Mesendoderm (in vitro differentiated cells): ENCODE results near the gene UBE2G1.
"Not testable (repeated sequence)": the region's sequence is repeated elsewhere in the genome, so short reads cannot be mapped to it uniquely, and the experiment has no call there.

Experiments
- DNase-seq: peaks from one replicate; pipeline ENCODE4 v3.0.0; 2013
- H2AK5ac ChIP-seq: 2 replicates; pipeline ENCODE4 v1.6.1; 2013; ENCODE audit warnings: low read length, inconsistent platforms
- H2BK120ac ChIP-seq: 2 replicates; pipeline ENCODE4 v1.6.1; 2013; ENCODE audit warnings: low read depth, mild to moderate bottlenecking, low read length, moderate library complexity, mixed read lengths
- H2BK15ac ChIP-seq: replicated peaks from 2 replicates; pipeline ENCODE4 v1.6.1; 2013; ENCODE audit warnings: low read depth, mild to moderate bottlenecking, moderate library complexity
- H2BK5ac ChIP-seq: 2 replicates; pipeline ENCODE4 v1.6.1; 2013; ENCODE audit warnings: low read length, inconsistent platforms
- H3K18ac ChIP-seq: 2 replicates; pipeline ENCODE4 v1.6.1; 2013; ENCODE audit warnings: mild to moderate bottlenecking, low read length, mixed read lengths
- H3K23ac ChIP-seq: one replicate; pipeline ENCODE4 v1.6.1; 2013; ENCODE audit warnings: low read length
- H3K27ac ChIP-seq: 2 replicates; pipeline ENCODE4 v1.5.1; 2013; ENCODE audit warnings: low read depth, mild to moderate bottlenecking, inconsistent platforms, low read length, moderate library complexity
- H3K27me3 ChIP-seq: 2 replicates; pipeline ENCODE4 v1.6.1; 2013; ENCODE audit warnings: low read length, control low read depth, mild to moderate bottlenecking, inconsistent platforms; ENCODE audit not compliant: insufficient read depth, poor library complexity
- H3K36me3 ChIP-seq: 2 replicates; pipeline ENCODE4 v1.6.1; 2013; ENCODE audit warnings: low read length, inconsistent platforms; ENCODE audit not compliant: control insufficient read depth, insufficient read depth
- H3K4ac ChIP-seq: one replicate; pipeline ENCODE4 v1.6.1; 2013; ENCODE audit warnings: low read depth, mild to moderate bottlenecking, low read length, moderate library complexity
- H3K4me1 ChIP-seq: 2 replicates; pipeline ENCODE4 v1.6.1; 2013; ENCODE audit warnings: low read depth, low read length, inconsistent platforms; ENCODE audit not compliant: control insufficient read depth
- H3K4me2 ChIP-seq: 2 replicates; pipeline ENCODE4 v1.6.1; 2013; ENCODE audit warnings: low read length
- H3K4me3 ChIP-seq: 2 replicates; pipeline ENCODE4 v1.5.1; 2013; ENCODE audit warnings: mild to moderate bottlenecking, low read length
- H3K56ac ChIP-seq: one replicate; pipeline ENCODE4 v1.6.1; 2013; ENCODE audit warnings: low read length
- H3K79me1 ChIP-seq: 2 replicates; pipeline ENCODE4 v1.6.1; 2013; ENCODE audit warnings: low read length, inconsistent platforms
- H3K79me2 ChIP-seq: 2 replicates; pipeline ENCODE4 v1.6.1; 2013; ENCODE audit warnings: mild to moderate bottlenecking, low read length; ENCODE audit not compliant: control insufficient read depth, insufficient read depth
- H3K9ac ChIP-seq: 2 replicates; pipeline ENCODE4 v1.6.1; 2013; ENCODE audit warnings: low read length, inconsistent platforms
- H4K5ac ChIP-seq: one replicate; pipeline ENCODE4 v1.6.1; 2013; ENCODE audit warnings: low read length
- H4K8ac ChIP-seq: one replicate; pipeline ENCODE4 v1.6.1; 2013; ENCODE audit warnings: low read depth, mild to moderate bottlenecking, control low read depth, low read length, moderate library complexity
- WGBS: extraction: QIAGEN DNeasy Blood & Tissue Kit; methylation state at CpG from one replicate; pipeline ENCODE4 v1.1.7; 2013; ENCODE audit warnings: low lambda C conversion rate, missing lambda C conversion rate; ENCODE audit not compliant: insufficient coverage; ENCODE audit errors: extremely low coverage; 5-methylcytosine and 5-hydroxymethylcytosine counted together

The UBE2G1 gene

DNA sequence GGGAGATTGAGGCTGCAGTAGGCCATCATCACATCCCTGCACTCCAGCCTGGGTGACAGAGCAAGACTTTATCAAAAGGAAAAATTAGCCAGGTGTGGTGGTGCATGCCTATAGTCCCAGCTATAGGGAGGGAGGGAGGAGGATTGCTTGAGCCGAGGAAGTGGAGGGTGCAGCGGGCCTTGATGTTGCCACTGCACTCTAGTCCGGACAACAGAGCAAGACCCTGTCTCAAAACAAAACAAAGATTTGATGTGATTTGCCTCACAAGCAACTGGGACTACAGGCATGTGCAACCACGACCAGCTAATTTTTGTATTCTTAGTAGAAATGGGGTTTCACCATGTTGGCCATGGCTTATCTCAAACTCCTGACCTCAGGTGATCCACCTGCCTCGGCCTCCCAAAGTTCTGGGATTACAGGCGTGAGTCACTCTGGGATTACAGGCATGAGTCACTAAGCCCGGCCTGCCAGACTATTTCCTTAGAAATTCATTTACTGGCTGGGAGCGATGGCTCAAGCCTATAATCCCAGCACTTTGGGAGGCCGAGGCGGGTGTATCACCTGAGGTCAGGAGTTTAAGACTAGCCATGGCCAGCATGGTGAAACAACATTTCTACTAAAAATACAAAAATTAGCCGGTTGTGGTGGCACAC lies 11.5 kb downstream of the UBE2G1 start:
- Histone ChIP-seq H3K23ac (no peak overlapping the region), H2BK120ac (no peak overlapping the region), H4K8ac (no peak overlapping the region), H3K9ac (no peak overlapping the region), H3K4me3 (no peak overlapping the region), H3K27ac (no peak overlapping the region), H3K27me3 (no peaks in the 10 kb centered on the region), H2AK5ac (no peak overlapping the region), H3K4me2 (no peak overlapping the region), H2BK5ac (no peak overlapping the region), H3K79me2 (peaks cover 68% of the 10 kb centered on the region), H3K56ac (no peak overlapping the region), H3K79me1 (peaks cover 5% of the 10 kb centered on the region), H3K4ac (no peak overlapping the region), H3K4me1 (no peaks in the 10 kb centered on the region), H4K5ac (no peak overlapping the region), H2BK15ac (no peak overlapping the region), H3K36me3 (no peaks in the 10 kb centered on the region), H3K18ac (no peak overlapping the region)
- WGBS, result no CpG with 5 or more reads among the region's 11 CpGs
- peak; percentile 43 for DNase-seq

DNA sequence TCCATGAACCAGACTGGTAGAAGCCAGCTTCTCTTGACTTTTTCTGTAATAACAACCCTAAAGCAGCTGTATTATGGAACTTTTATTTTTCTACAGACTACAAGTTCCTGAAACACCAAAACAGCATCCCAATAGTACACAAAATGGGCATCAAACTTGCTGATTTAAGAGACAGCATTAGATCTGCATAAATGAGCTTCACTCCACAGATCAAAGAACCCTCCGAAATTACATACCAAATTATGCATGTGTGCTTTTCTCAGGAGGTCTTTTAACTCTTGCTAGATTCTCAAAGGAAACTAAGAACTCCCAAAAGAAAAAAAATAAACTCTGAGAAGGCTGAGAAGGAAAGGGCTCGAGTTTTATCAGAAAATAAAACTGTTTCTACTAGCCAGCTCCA lies 12.3 kb downstream of the UBE2G1 start:
- Histone ChIP-seq H3K4ac (no peak overlapping the region), H3K4me2 (no peak overlapping the region), H2BK120ac (no peak overlapping the region), H2BK5ac (no peak overlapping the region), H3K56ac (no peak overlapping the region), H3K4me3 (no peak overlapping the region), H2AK5ac (no peak overlapping the region), H3K9ac (no peak overlapping the region), H3K4me1 (no peaks in the 10 kb centered on the region), H3K18ac (no peak overlapping the region), H4K5ac (no peak overlapping the region), H3K27me3 (no peaks in the 10 kb centered on the region), H2BK15ac (no peak overlapping the region), H3K79me1 (peaks cover 5% of the 10 kb centered on the region), H3K79me2 (peaks cover 70% of the 10 kb centered on the region), H4K8ac (no peak overlapping the region), H3K36me3 (no peaks in the 10 kb centered on the region), H3K23ac (no peak overlapping the region), H3K27ac (no peak overlapping the region)
- DNase-seq, result no peak
- WGBS, result no CpG with 5 or more reads among the region's 2 CpGs

DNA sequence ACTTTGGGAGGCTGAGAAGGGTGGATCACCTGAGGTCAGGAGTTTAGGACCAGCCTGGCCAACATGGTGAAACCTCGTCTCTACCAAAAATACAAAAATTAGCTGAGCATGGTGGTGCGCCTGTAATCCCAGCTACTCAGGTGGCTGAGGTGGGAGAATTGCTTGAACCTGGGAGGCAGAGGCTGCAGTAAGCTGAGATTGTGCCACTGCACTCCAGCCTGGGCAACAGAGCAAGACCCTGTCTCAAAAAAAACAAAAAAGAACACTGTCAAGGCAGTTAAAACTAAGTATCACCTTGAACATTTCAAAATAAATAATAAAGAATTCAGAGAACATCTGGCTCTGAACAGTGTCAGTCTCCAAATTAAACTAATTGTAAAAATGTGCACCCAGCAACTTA lies 16.3 kb downstream of the UBE2G1 start:
- H2BK15ac ChIP-seq, H4K5ac ChIP-seq, H3K27ac ChIP-seq, H3K36me3 ChIP-seq, H3K23ac ChIP-seq, H2AK5ac ChIP-seq, H3K79me1 ChIP-seq, DNase-seq, H3K9ac ChIP-seq, H3K18ac ChIP-seq, H4K8ac ChIP-seq, H2BK5ac ChIP-seq, H3K4me1 ChIP-seq, H3K4me2 ChIP-seq, H3K4me3 ChIP-seq, H3K56ac ChIP-seq, H2BK120ac ChIP-seq, H3K27me3 ChIP-seq, H3K4ac ChIP-seq: not testable (repeated sequence)
- H3K79me2 ChIP-seq, result peaks cover 70% of the 10 kb centered on the region
- no CpG with 5 or more reads among the region's 2 CpGs for WGBS

DNA sequence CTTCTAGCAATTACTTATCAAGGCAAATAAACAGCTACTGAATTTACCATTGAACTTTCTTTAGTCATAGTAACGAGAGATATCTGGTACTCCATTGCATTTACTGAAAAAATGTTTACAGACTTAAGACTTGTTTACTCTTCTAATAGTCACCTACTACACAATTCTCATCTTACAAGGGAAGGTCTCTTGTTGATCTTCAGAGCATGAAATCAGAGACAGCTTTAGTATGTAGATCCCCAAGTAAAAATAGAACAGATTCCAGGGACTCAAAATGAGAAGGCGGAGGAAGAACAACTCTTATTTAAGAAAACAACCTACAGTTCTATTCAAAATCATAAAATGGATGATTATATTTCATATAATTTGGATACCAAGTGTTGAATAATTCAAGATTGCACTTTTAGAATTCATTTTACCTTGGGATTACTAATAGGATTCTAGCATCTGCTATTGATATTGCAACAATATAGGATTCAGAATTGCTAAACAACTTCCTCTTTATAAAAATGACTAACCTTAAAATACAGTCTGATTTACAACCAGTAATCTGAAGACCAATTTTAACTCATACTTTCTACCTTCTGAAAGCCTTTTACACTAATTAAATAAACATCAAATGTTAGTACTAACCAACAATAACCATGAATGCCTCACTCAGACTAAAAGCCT lies 20.8 kb downstream of the UBE2G1 start:
- Histone ChIP-seq H3K18ac (no peak overlapping the region), H3K4me1 (peaks cover 5% of the 10 kb centered on the region), H2AK5ac (no peak overlapping the region), H3K4me3 (no peak overlapping the region), H3K56ac (no peak overlapping the region), H3K9ac (no peak overlapping the region), H3K23ac (no peak overlapping the region), H4K5ac (no peak overlapping the region), H2BK5ac (no peak overlapping the region), H4K8ac (no peak overlapping the region), H3K27me3 (no peaks in the 10 kb centered on the region), H3K4ac (no peak overlapping the region), H3K79me1 (peaks cover 13% of the 10 kb centered on the region), H2BK15ac (no peak overlapping the region), H2BK120ac (no peak overlapping the region), H3K27ac (no peak overlapping the region), H3K4me2 (no peak overlapping the region), H3K79me2 (peaks cover 70% of the 10 kb centered on the region), H3K36me3 (no peaks in the 10 kb centered on the region)
- WGBS, result no CpG with 5 or more reads among the region's 2 CpGs
- no peak for DNase-seq

DNA sequence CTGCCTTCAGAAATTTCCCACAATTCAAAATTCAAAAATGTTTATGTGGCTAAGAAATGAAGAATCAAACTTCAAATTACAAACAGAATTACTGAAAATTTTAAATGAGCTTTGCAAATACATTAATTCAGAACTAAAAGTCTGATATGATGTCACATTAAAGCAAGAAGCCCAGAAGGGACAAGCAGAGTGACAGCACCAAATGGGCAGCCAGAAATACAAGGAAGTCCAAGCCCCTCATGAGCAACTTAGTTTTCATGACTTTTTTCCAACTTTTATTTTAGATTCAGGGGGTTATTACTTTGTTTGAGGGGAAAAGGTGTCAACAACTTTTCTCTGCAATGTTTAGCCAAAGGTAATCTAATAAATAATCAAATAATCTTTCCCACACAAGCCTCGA lies 21.5 kb downstream of the UBE2G1 start:
- no peaks in the 10 kb centered on the region for H3K27me3 ChIP-seq
- H2BK120ac ChIP-seq, result no peak overlapping the region
- H3K4ac ChIP-seq, result no peak overlapping the region
- no peak overlapping the region for H3K18ac ChIP-seq
- no peak overlapping the region for H3K27ac ChIP-seq
- H3K79me2 ChIP-seq, result peaks cover 72% of the 10 kb centered on the region
- no peak overlapping the region for H4K5ac ChIP-seq
- peaks cover 5% of the 10 kb centered on the region for H3K4me1 ChIP-seq
- no peak overlapping the region for H2BK15ac ChIP-seq
- no peak overlapping the region for H3K56ac ChIP-seq
- no peak overlapping the region for H3K4me3 ChIP-seq
- H3K79me1 ChIP-seq, result peaks cover 17% of the 10 kb centered on the region
- no peak overlapping the region for H2AK5ac ChIP-seq
- no peaks in the 10 kb centered on the region for H3K36me3 ChIP-seq
- WGBS, result no CpG with 5 or more reads among the region's 1 CpG
- H3K9ac ChIP-seq, result no peak overlapping the region
- no peak overlapping the region for H2BK5ac ChIP-seq
- H3K23ac ChIP-seq, result no peak overlapping the region
- H3K4me2 ChIP-seq, result no peak overlapping the region
- no peak overlapping the region for H4K8ac ChIP-seq
- no peak for DNase-seq

DNA sequence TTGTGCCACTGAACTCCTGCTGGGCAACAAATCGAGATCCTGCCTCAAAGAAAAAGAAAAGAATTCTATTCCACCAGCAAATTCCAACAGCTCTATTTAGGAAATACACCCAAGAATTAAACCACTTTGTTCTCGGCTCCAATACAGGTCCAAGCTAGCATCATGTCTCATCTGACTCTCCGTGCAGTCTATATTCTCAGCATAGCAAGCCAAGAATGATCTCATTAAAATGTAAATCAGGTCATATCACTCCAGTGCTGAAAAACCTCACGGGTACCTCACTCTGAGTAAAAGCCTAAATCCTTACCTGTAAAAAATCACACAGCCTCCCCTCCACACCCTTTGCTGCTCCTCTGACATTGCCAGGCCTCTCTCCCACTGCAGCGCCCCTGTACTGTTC lies 23.9 kb downstream of the UBE2G1 start:
- Histone ChIP-seq H3K18ac (no peak overlapping the region), H3K56ac (no peak overlapping the region), H2AK5ac (no peak overlapping the region), H3K4me1 (peaks cover 5% of the 10 kb centered on the region), H3K4ac (no peak overlapping the region), H3K79me2 (peaks cover 73% of the 10 kb centered on the region), H4K8ac (no peak overlapping the region), H3K4me2 (no peak overlapping the region), H3K27me3 (no peaks in the 10 kb centered on the region), H2BK15ac (no peak overlapping the region), H3K36me3 (no peaks in the 10 kb centered on the region), H3K9ac (no peak overlapping the region), H3K23ac (no peak overlapping the region), H3K27ac (no peak overlapping the region), H3K79me1 (peaks cover 17% of the 10 kb centered on the region), H2BK120ac (no peak overlapping the region), H4K5ac (no peak overlapping the region), H2BK5ac (no peak overlapping the region), H3K4me3 (no peak overlapping the region)
- WGBS, result no CpG with 5 or more reads among the region's 5 CpGs
- no peak for DNase-seq
